ENCODE data around the gene BCAS3.

BCAS3 gene

DNA sequence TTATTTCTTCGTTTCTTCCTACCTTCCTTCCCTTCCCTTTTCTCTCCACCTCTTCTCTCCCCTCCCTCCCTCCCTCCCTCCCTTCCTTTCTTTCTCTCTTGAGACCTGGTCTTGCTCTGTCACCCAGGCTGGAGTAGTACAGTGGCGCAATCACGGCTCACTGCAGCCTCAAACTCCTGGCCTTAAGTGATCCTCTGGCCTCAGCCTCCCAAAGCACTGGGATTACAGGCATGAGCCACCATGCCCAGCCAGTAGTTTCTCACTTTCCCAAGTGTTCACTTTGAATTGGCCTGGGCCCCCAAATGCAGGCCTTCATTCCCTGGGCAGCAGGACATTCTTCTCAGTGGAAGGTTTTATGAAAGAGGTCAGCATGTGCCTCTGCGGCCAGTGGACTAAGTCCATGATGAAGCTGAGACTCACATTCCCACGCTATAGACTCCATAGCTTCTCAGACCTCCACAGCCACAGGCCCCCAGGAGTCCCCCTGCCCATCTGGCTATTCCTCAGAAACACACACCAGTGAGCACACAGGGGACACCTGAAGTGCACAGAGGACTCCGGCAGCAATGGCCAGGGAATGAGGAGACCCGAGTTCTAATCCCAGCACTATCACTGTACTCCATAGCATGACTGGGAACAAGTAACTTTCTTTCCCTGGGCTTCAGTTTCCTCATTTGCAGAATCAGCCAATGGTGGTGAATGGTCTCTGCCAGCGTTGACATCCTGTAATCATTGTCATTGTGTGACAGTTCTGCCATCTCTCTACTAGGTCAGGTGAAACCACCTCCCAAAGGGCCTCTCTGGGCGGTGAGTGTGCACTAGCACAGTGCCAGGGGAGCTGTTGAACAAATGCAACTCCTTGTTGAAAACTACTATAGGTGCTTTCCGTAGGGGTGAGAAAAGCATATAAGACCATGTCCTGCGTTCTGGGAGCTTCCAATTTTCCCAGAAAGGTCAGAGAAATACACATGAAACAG is 652.8 kb downstream of the BCAS3 start:
- DNase-seq = no peak

- no peak for DNase-seq
Measured at GRCh38 chr17:61331178-61331577, 653.5 kb downstream of the BCAS3 start.

- DNase-seq = no peak
Measured at GRCh38 chr17:61331886-61332285, 654.2 kb downstream of the BCAS3 start.

DNA sequence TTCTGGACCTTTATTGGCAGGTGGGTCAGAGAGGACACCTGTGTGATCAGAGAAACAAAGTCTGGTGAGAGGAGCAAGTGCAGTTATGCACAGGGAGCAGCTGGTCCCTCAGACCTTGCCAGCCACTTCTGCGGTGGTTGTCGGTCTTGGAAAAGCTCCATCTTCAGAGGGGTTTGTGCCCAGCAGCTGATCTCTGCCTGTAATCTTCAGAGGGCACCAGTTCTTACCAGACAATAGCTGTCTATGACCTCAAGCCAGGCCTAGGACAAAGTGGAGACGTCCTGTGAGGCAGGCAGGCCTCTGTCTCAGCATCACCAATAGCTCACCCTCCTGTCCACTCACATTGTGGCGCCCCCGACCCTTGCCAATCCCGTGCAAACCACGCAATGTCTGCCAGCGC is 655.5 kb downstream of the BCAS3 start:
- no peak for DNase-seq

GRCh38 chr17:61334673-61335072 is 657.0 kb downstream of the BCAS3 start:
- DNase-seq = no peak

DNA sequence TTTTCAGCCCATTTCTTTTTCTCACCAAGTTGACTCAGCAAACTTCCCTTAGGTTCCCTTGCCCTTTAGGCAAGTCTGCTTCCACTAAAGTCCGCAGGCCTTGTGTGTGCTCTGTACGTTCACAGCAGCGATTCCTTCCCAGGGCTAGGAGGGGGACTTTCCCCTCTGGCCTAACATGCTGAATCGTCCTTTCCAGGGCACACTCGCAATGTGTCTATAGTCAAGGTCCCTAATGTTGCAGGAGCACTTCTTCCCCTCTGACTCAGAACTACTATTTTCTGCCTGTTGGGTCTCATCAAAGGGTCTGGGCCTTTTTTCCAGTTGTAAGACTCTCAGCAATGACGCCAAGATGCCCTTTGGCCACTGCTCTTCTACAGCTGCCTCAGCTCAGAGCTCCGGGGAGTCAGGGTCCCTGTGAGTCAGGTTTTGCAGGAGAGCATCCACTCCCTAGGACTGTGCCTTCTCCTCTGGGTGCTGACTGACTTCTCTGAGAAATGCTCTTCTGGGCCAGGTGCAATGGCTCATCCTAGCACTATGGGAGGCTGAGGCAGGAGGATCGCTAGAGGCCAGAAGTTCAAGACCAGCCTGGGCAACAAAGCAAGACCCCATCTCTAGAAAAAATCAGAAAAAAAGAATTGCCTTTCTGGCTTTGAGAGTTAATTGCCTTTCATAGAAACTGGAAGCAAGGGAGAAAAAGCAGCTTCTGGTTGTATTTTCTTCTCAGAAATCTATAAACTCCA is 657.6 kb downstream of the BCAS3 start:
- peak; percentile 55 for DNase-seq

DNA sequence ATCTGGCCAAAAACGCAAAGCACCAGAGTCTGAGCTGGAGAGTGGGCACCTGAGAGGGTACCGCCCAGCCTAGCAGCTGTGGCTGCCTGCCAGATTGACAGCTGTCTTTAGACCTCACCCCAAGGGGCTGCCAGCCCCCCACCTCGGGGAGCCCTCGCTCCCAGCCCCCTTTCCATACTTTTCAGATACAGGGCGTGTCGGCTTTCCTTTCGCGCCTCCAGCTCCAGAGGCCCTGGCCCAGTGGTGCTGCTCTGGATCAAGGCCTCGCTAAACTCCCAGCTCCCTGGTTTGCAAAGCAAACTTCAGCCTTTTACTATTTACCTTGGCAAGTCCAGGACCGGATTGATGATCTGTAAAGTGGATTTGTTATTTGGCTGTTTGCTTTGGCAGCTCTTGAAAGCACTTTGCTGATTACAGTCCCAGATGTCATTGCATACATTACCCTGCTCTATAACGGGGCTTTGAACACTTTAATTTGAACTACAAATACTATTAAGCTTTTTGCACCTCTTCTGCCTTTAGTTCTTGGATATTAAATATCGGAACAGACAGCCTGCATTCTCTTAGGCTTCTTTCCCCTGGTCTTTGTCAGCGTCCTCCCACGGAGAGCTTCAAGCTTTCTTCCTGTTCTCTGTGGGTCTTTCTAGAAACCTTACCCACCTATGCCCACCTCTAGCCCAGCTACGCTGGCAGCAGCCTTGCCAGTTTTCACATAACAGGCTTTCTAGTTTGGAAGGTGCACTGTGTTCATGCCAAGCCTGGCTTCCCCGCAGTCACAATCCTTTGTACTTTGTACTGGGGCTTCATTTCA is 658.4 kb downstream of the BCAS3 start:
- DNase-seq = peak; percentile 47

DNA sequence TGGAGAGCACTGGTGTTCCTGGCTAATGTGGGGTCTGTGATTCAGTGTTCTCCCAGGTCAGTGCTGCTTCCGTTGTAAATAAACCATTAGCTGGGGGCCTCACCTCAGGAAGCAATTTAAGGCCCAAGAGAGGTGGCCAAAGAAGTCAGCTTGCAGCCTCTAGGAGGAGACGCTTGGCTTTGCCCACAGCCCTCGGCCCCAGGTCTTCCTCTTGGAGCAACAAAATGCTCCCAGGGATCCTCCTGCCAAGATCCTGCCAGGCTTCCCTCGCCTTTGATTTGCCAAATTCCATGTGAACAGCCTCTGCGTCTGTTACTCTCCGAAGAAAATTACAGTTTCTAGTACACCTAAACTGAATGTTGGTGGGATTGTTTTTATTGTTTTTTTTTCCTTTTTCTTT is 659.6 kb downstream of the BCAS3 start:
- DNase-seq = no peak

- peak; percentile 90 for DNase-seq
Measured at GRCh38 chr17:61338000-61338798, 660.5 kb downstream of the BCAS3 start.

DNA sequence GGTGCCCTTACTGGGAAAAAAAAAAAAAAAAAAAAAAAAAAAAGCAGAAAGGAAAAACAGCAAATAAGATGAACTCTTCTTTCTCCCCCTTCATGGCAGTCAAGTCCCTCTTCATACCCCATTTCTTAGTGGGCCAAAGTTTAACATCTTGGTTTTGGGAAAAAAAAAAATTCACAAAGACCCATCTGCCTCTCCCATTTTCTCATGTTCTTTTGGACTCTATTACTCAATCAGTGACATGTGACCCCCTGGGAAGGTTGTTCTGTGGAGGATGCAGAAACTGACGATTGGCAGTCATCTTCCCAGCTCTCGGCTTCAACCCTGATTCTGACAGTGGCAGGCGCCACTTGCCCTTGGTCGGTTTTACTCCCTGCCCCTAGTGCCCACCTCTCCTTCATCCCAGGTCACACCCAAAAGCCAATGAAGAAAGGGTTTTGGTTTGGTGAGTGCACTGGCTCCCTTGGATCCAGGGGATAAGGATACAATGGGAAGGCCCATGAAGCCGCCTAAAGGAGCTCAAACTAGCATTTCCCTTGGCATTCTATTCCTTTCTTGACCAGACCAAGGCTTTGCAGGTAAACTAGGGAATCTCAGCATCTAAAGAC is 661.3 kb downstream of the BCAS3 start:
- no peak for DNase-seq

GRCh38 chr17:61340431-61341209 is 663.0 kb downstream of the BCAS3 start:
- DNase-seq = peak; percentile 23

DNA sequence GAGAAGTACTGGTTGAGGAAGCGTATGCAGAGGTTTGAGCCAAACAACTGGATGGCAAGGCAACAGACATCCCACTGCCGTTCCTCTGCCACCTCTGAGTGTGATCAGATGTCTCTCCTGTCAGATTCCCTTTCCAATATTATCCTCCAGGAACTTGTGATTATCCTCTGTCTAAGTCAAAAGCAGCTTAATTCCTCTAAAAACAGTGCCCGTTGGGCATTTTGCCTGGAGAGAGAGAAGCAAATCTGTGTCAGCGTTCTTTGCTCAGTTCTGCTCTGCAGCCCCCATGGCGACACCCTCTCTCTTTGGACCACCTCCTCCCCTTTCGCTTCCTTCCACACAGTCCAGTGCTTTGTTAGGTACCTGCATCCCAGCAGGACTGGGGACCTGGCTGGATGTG is 665.9 kb downstream of the BCAS3 start:
- no peak for DNase-seq

DNA sequence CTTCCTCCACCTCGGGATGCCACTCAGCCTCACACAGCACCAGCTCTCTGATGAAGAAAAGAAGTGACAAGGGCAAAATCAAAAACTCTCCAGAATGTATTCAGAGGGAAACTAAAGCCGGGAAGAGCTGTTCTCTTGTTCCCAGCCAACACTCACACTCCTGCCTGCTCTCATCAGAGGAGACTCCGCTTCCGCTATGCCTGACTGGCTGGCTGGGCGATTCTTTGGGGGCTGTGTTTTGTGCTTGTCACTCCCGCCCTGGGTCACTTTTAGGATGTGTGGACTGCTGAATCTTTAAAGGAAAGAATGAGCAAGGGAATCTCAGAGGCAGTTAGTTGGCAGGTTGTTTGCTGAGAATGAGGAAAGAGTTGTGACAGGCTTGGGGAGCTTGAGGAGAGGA is 667.4 kb downstream of the BCAS3 start:
- DNase-seq = no peak

DNA sequence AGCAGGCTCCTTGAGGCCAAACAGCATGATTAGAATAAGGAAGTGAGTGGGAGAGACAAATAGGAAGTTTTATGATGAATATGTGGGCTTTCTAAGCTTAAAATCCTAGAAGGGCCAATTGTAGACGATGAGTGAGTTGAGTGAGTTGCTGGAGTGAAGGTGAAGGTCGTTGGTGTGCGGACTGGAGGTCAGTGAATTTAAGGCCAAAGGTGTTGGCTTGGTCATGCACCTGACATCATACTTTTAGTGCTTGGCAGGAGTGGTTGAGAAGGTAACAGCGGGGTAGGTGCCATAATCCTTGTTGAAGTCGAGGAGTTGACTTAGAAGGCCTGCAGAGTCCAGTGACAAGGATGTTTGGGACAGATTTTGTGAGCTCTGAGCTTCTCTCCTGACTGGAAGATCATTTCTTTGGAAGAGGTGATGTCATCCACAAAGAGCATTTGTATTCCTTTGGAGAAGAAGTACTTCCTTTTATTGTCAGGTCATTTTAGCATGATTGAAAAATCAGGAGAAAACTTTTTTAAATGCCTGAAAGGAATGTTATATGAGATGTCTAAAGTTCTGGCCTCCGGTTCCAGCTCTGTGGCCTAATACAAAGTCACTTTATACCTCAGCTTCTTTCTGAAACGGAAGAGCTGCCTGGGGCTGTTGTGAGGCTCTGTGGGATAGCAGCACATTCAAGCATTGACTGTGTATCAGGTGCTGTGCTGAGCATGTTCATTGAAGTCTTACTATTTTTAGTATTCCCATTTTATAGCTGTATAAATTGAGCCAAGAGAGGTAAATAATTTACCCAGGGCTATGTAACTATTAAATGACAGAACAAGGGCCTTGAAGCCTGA is 668.4 kb downstream of the BCAS3 start:
- DNase-seq = no peak

- peak; percentile 19 for DNase-seq
Measured at GRCh38 chr17:61349350-61349749, 671.7 kb downstream of the BCAS3 start.

GRCh38 chr17:61351745-61352407 is 674.2 kb downstream of the BCAS3 start:
- DNase-seq = no peak

DNA sequence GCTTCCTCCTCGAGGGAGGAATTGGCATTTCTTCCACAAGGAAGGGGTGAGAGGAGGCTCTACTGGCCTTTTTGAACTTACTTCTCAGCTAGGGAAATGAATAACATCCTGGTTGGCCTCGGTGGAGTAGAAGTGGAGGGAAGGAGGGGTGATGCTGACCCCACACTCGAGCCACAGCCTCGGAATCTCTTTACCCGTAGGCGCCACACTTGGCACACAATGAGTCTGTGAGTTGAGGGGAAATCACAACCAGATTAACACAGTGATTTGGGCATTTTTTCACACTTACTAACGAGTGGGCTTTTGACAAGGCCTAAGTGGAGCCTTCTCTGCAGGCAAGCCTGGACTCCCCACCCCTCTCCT is 674.7 kb downstream of the BCAS3 start:
- peak; percentile 26 for DNase-seq

DNA sequence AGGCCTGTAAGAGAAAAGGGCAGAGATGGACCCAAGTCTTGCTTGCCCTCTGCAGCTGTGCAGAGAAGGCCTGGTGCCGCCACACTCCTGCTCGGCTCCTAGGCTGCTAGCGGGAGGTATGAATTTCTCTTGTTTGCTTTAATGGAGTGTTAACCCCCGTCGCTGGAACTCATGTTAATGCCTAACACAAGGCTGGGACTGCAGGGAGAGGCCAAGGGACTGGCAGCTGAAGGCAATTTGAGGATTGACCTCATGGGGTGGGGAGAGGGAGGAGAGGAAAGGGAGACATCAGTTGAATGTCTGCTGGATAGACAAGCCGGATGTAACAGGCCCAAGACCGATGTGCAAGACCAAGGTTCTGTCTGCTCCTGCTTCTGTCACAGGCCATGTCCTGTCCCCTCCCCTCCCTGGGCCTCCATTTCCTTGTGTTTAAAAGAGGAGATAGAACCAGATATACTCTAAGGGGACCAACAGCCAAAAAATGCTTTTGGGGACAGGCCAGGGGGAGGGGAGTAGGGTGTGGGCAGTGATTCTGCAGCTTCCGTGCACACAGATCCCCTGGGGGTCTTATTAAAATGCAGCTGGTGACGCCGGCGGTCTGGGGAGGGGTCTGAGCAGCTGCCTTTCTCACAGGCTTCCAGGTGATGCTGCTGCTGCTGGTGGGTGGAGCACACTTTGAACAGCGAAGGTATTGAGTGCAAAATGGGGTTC is 675.3 kb downstream of the BCAS3 start:
- DNase-seq = no peak

- no peak for DNase-seq
Measured at GRCh38 chr17:61353615-61354014, 676.0 kb downstream of the BCAS3 start.

Data from fibroblast of skin of right biceps (primary cell).